Retinal pigment epithelial cell (primary cell): ENCODE measurements around the gene MOGAT2.
"Not testable (repeated sequence)": the region's sequence is repeated elsewhere in the genome, so short reads cannot be mapped to it uniquely, and the experiment has no call there.

Source experiments
- DNase-seq: peaks from one replicate; pipeline ENCODE4 v3.0.0-alpha.2; 2010; ENCODE audit warnings: low read depth
- H3K4me3 ChIP-seq: 2 replicates; pipeline ENCODE4 v1.5.1; 2011; ENCODE audit warnings: mild to moderate bottlenecking, low read length, control low read depth, moderate library complexity
- CTCF ChIP-seq: conservative IDR thresholded peaks from 2 replicates; pipeline ENCODE4 v1.5.1; 2011; ENCODE audit warnings: low read depth, low read length, control low read depth, inconsistent platforms

Gene MOGAT2

GRCh38 chr11:75731095-75731494 lies 13.5 kb downstream of the MOGAT2 start:
- DNase-seq = no peak
- no peak overlapping the region for H3K4me3 ChIP-seq
- TF ChIP-seq CTCF = no peak

DNA sequence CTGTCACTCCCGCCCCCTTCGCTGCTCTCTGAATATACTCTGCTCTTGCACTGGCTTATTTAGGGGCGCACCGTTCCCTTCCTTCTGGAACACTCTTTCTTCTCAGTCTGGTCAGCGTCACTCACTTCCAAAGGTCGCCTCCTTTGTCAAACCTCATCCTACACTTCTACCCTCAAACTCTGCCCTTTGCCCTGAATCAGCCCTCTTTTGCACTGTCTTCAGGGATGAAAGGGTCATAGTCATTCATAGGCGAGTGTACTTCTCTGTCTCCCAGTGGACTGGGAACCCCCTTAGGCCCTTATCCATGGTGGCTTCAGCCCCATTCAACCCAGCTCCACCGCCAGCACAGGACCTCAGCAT lies 15.4 kb downstream of the MOGAT2 start:
- no peak overlapping the region for H3K4me3 ChIP-seq
- no peak for DNase-seq
- TF ChIP-seq CTCF = no peak

- DNase-seq = no peak
- no peak overlapping the region for H3K4me3 ChIP-seq
- no peak for TF ChIP-seq CTCF
These were observed 15.9 kb downstream of the MOGAT2 start for GRCh38 chr11:75733431-75734107.

GRCh38 chr11:75734491-75735180 lies 17.0 kb downstream of the MOGAT2 start:
- no peak for DNase-seq
- no peak overlapping the region for H3K4me3 ChIP-seq
- no peak for TF ChIP-seq CTCF

GRCh38 chr11:75735181-75735845 lies 17.7 kb downstream of the MOGAT2 start:
- H3K4me3 ChIP-seq = no peak overlapping the region
- TF ChIP-seq CTCF = no peak
- DNase-seq = no peak

DNA sequence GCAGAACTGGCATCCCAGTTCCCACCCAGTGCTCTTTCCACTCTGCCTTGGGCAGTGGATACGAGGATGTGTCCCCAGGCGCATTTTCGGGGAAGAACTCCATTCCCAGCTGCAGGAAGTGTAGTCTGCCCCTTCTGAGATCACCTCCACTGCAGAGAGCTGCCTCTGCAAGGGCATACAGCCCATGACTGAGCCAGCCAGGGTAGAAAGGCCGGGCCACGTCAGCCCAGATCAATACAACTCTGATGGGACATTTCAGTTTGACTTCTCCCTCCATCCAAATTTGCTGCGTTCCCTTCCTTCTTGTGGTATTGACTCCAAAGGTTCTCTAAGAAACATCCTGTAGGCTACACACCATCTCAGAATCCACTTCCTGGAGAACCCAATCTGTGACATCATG lies 19.7 kb downstream of the MOGAT2 start:
- TF ChIP-seq CTCF = no peak
- H3K4me3 ChIP-seq = no peak overlapping the region
- no peak for DNase-seq

GRCh38 chr11:75740681-75741080 lies 23.0 kb downstream of the MOGAT2 start:
- no peak for TF ChIP-seq CTCF
- no peak overlapping the region for H3K4me3 ChIP-seq
- no peak for DNase-seq

DNA sequence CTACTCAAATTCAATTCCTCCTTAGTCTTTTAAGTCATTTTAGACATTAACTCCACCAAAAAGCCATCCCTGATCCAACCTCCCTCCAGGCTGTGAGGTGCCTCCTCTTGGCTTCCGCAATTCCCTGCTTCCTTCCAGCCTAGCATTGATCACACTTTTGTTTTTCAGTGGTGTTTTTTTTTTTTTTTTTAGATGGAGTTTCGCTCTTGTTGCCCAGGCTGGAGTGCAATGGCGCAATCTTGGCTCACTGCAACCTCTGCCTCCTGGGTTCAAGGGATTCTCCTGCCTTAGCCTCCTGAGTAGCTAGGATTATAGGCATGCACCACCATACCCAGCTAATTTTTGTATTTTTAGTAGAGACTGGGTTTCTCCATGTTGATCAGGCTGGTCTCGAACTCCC lies 25.5 kb downstream of the MOGAT2 start:
- DNase-seq, H3K4me3 ChIP-seq: not testable (repeated sequence)
